ENCODE data around the gene CCDC43.
"Not testable (repeated sequence)": the region's sequence is repeated elsewhere in the genome, so short reads cannot be mapped to it uniquely, and the experiment has no call there.

Gene CCDC43

GRCh38 chr17:44688675-44689476, 700 bp downstream of the CCDC43 start:
- H3K4me3 ChIP-seq (ENCODE audit: control insufficient read depth, low read depth, low read length), result peak overlapping the region; percentile 99
- no peak for TF ChIP-seq CTCF (conservative IDR thresholded peaks at IDR 0.05; ENCODE audit: control insufficient read depth, insufficient read depth, low read depth, low read length)
- DNase-seq (ENCODE audit: low read depth), result no peak

- DNase-seq (ENCODE audit: low read depth), result no peak
- no peak overlapping the region for H3K4me3 ChIP-seq (ENCODE audit: control insufficient read depth, low read depth, low read length)
- no peak for TF ChIP-seq CTCF (conservative IDR thresholded peaks at IDR 0.05; ENCODE audit: control insufficient read depth, insufficient read depth, low read depth, low read length)
These were observed 1.4 kb downstream of the CCDC43 start for GRCh38 chr17:44688200-44688599.

GRCh38 chr17:44687756-44688155, 1.8 kb downstream of the CCDC43 start:
- H3K4me3 ChIP-seq (ENCODE audit: control insufficient read depth, low read depth, low read length), result no peak overlapping the region
- no peak for DNase-seq (ENCODE audit: low read depth)
- no peak for TF ChIP-seq CTCF (conservative IDR thresholded peaks at IDR 0.05; ENCODE audit: control insufficient read depth, insufficient read depth, low read depth, low read length)

GRCh38 chr17:44683303-44683702, 6.3 kb downstream of the CCDC43 start:
- H3K4me3 ChIP-seq (ENCODE audit: control insufficient read depth, low read depth, low read length); DNase-seq (ENCODE audit: low read depth): not testable (repeated sequence)

GRCh38 chr17:44677136-44677535, 12.4 kb downstream of the CCDC43 start:
- DNase-seq (ENCODE audit: low read depth), result peak; percentile 12
- no peak overlapping the region for H3K4me3 ChIP-seq (ENCODE audit: control insufficient read depth, low read depth, low read length)
- no peak for TF ChIP-seq CTCF (conservative IDR thresholded peaks at IDR 0.05; ENCODE audit: control insufficient read depth, insufficient read depth, low read depth, low read length)

GRCh38 chr17:44673893-44674292, 15.7 kb downstream of the CCDC43 start:
- no peak overlapping the region for H3K4me3 ChIP-seq (ENCODE audit: control insufficient read depth, low read depth, low read length)
- TF ChIP-seq CTCF (conservative IDR thresholded peaks at IDR 0.05; ENCODE audit: control insufficient read depth, insufficient read depth, low read depth, low read length), result no peak
- no peak for DNase-seq (ENCODE audit: low read depth)

- peak; percentile 31 for DNase-seq (ENCODE audit: low read depth)
- no peak overlapping the region for H3K4me3 ChIP-seq (ENCODE audit: control insufficient read depth, low read depth, low read length)
- TF ChIP-seq CTCF (conservative IDR thresholded peaks at IDR 0.05; ENCODE audit: control insufficient read depth, insufficient read depth, low read depth, low read length), result peak; percentile 76
These were observed 17.0 kb downstream of the CCDC43 start for GRCh38 chr17:44672479-44673093.
